Hepatocyte (in vitro differentiated cells): Measurements from ENCODE around the gene NCAPH2.

Source experiments
- CTCF ChIP-seq: fragments of 200-600 bp; sonication (generic); IDR thresholded peaks from 2 replicates; pipeline ENCODE4 v1.5.1; 2016; ENCODE audit warnings: antibody characterized with exemption, mild to moderate bottlenecking; ENCODE audit not compliant: poor library complexity
- EZH2 ChIP-seq: fragments of 200-600 bp; sonication (generic); IDR thresholded peaks from 2 replicates; pipeline ENCODE4 v1.6.1; 2016; ENCODE audit warnings: antibody characterized with exemption, mild to moderate bottlenecking, borderline replicate concordance

GRCh38 chr22:50488886-50489285 is 19.1 kb upstream of the NCAPH2 start:
- no peak for TF ChIP-seq EZH2
- no peak for TF ChIP-seq CTCF
